T-helper 22 cell (primary cell): ENCODE data around the gene STARD10.

ENCODE experiments used
- DNase-seq: peaks from one replicate; pipeline ENCODE4 v3.0.0-alpha.2; 2020; ENCODE audit warnings: low read depth

STARD10 gene

DNA sequence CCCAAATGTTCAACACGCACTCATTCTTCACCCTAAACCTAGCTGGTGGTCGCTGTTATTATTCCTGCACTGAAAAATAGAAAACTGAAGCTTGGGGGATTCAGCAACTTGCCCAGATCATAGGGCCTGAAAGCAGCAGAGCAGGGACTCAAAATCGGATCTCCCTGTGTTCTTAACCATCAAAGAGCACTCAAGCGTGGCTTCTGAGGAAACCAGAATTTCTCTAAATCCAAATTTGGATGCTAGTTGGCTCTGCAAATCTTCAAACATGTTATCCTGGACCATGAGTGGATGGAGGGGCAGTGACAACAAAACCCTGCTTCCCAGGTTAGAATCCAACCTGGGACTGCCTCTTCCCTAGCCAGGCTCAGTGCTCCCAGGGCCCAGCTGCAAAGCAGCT lies 30.0 kb downstream of the STARD10 start:
- no peak for DNase-seq

DNA sequence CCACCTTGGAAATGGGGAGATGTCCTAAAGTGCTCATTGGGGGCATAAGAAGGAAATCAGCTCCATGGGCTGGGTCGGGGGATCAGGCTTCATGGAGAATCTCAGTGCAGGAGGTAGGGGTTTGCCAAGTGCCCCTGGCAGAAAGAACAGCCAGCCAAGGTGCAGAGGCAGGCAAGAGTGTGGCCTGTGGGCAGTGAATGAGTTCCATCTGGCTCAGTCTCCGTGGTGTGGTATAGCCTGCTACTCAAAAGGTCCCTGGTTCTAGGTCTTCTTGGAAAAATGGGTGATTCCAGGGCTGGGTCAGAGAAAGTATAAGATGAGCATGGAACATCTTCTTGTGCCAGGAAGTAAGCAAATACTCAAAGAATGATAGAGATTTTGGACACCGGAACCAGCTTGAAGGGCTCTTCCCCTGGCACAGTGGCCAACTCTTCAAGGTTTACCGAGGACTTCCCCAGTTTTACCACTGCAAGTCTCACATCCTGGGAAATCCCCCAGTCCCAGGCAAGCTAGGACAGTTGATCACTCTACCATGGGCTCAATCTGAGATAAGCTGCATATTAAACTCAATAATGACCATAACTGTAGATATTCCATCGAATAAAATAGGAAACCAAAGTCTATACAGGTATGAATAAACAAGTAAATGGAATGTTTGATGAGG lies 31.1 kb downstream of the STARD10 start:
- DNase-seq: no peak

GRCh38 chr11:72760539-72761405 lies 33.1 kb downstream of the STARD10 start:
- DNase-seq: no peak

GRCh38 chr11:72759468-72759985 lies 34.3 kb downstream of the STARD10 start:
- DNase-seq: no peak

GRCh38 chr11:72758690-72759389 lies 35.0 kb downstream of the STARD10 start:
- no peak for DNase-seq

GRCh38 chr11:72758304-72758689 lies 35.5 kb downstream of the STARD10 start:
- DNase-seq: no peak

DNA sequence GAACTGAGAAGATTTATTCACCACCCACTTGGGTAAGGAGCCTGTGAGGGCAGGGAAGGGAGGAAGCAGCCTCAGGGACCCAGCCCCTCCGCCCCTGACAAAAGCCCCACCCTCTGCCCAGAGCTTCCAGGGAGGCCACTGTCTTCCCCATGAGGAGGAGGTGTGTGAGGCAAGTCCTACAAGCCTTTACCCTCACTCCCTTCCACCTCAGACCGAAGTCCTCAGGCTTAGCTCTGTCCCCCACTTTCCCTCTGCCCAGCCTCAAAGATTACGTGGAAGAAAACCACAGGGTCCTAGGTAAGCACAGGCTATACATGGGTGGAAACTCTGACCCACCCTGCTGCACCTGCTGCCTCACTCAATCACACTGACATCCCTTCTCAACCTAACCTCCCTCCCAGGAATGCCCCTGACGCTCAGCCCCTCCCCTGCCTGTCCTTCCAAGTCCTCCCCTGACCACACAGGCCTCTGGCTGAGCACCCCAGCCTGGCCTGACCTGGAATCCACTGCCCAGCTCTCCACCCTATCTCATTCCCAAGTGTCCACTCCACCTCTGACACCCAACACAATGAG lies 38.0 kb downstream of the STARD10 start:
- no peak for DNase-seq

GRCh38 chr11:72754544-72755155 lies 39.2 kb downstream of the STARD10 start:
- no peak for DNase-seq

- DNase-seq: no peak
Measured at GRCh38 chr11:72754149-72754543, 39.7 kb downstream of the STARD10 start.

DNA sequence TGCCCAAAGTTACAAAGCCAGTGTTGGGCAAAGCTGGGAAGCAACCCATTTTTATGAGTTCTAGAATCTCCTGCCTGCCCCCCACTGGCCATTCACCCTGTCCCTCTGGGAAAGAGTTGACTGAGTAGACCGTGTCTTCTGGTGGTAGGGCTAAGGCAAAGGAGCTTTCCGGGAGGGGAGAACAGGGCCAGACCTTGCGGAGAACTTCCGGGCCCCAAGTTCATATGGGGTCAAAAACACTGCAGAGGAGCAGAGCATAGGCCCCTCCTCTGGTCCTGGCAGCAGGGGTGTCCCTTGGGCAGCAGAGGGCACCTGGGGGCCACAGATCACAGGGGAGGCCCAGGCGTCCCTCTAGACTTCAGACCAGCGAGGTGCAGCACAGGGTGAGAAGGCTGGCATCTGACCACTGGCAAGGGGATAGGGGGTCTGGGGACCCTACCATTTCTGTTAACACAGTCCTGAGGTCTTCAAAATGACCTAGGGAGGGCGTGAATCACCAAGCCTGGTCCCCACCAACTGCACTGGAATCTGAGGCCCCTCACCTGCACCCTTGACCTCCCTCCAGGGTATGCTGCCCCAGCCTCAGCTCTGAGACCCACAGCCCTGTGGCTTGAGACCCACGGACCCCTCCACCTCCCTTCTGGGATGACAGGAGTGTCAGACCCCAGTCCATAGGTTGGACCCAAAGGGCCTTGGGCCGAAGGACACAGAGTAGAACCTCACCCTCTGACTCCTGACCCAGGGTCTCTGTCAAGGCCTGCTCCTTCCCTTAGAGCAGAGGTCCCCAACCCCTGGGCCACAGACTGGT lies 40.3 kb downstream of the STARD10 start:
- DNase-seq: no peak

DNA sequence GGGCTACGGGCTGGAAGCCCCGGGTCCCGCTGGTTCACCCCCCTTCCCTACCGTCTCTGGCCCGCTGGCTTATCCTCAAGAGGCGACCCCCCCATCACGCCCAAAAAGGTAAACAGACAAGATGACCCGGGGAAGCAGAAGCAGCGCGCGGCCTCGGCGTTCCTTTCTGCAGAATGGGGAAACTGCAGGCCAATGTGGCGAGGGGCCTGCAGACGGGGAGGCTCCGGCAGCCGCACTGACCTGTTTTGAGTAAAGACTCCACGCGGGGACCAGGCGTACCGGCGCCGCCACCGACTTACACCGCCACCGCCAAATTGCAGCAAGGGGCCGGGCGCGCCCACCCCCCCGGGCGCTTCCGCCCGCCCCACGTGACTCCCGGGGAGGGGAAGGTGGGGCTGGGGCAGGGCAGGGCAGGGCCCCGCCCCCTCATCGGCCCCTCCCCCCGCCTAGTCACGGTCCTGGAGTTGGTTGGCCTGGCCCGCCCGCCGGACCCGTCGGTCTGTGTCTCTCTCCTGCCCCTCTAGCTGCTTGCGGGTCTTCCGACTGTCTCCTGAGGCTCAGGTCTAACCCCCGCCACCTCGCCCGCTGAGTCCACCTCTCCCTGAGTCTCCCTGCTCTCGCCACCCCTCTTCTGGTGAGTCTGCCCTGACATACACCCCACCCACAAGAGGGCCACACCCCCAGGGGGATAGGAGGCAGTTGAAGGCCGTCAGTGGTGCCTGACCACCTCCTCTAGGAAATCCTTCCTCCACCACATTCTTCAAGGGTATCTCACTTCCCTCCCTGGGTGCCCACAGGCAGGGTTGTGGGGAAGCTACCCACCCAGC lies 41.5 kb downstream of the STARD10 start, which contains the start of gene ARAP1:
TSS of gene ARAP1 (minus strand) at position 321 of the 827 bp plus-strand sequence. CDS start 25,280 bp downstream, outside the sequence.
- DNase-seq: peak; percentile 78

GRCh38 chr11:72751116-72752087 lies 42.4 kb downstream of the STARD10 start:
- DNase-seq: no peak

GRCh38 chr11:72750556-72751115 lies 43.2 kb downstream of the STARD10 start:
- DNase-seq: no peak

GRCh38 chr11:72750086-72750485 lies 43.8 kb downstream of the STARD10 start:
- no peak for DNase-seq

DNA sequence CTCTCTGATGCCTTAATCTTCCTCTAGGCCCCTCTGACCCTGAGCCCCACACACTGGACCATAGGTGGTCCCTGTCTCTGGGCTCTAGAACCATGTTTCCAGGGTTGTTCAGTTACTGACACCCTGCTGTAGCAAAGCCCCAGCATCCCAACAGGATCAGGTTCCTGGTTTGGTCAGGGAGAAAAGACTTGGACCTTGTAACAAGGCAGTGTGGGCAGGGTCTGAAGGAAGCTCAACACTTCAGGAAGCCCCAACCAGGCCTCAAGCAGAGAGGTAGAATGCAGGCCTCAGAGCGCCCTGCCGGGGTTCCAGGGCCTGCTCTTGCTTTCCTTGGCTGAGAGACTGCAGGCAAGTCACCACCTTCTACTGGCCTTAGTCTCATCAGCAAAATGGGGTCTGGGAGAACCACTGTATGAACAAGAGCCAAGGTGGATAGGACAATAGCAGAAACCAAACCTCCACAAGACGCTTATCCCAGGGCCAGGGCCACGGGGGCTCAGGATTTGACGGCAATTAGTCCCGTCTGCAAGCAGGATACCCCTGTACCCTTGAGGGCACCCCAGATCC lies 46.5 kb downstream of the STARD10 start:
- no peak for DNase-seq

DNA sequence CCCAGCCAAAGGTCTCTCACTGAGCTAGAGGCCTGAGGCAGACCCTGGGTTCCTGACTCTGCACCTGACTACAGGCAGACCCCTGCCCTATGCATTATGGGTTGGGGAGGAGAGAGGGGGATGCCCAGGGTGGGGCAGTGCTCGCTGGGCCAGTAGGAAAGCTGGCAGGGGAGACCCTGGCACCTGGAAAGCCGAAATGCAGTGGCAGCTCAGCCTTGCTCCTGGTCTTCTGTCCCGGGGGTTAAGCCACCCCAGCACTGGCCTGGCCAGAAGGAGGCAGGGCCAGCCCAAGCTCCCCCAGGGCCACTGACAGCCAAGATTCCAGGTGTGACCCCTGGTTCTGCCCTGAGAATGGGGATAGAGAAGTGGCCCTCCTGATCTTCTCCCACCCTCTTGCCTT lies 47.0 kb downstream of the STARD10 start:
- no peak for DNase-seq

DNA sequence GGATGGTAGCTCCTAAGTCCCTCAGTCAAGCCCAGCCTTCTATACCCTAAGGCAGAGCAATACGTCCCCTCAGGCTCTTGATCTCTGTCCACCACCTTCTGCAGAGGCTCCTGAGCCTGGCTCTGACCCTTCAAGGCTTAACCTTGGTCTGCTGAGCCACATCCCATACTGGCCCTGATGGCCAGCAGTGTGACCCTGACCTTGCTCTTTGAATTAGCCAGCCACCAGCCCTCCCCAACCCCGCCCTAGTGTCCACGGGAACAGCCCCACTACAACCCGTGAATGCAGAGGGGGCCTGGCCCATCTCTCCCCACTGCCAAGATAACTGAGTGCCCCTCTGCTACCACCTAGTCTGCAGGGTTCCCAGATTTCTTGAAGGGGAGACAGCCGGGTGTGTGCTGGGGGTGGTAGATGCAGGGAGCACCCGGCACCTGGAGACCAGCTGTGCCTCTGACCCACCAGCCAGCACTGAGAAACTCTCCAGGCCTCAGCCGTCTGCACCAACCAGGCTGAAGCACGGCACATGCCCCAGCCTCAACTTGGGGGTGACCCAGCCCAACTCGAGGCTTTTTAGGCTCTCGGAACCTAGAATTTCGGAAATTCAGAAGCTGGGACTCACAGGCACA lies 47.8 kb downstream of the STARD10 start:
- DNase-seq: no peak

- DNase-seq: no peak
Measured at GRCh38 chr11:72745511-72745910, 48.3 kb downstream of the STARD10 start.
